Keratinocyte (primary cell): Measurements from ENCODE around the gene COTL1. TPM values are rescaled to one million over a fixed set of nuclear protein-coding genes. Genes with fewer than 3 reads are reported as not detected.

Source experiments
- DNase-seq: peaks from one replicate; pipeline ENCODE4 v3.0.0-alpha.2; 2011; ENCODE audit warnings: low read depth, missing footprints, low spot score
- FAIRE-seq: peaks from 2 replicates; lab custom pipeline; 2011; peaks lifted over from hg19 to GRCh38; lab: Jason Lieb, UNC
- H2AFZ ChIP-seq: 2 replicates; pipeline ENCODE4 v1.6.0; 2012; ENCODE audit warnings: low read length, control low read depth, inconsistent platforms; ENCODE audit not compliant: control insufficient read depth
- H3K27ac ChIP-seq: 2 replicates; pipeline ENCODE4 v1.5.1; 2011; ENCODE audit warnings: low read length; ENCODE audit not compliant: control insufficient read depth, insufficient read depth
- H3K27me3 ChIP-seq: 3 replicates; pipeline ENCODE4 v1.6.0; 2011; ENCODE audit warnings: low read length; ENCODE audit not compliant: control insufficient read depth, insufficient read depth; ENCODE audit errors: extremely low read depth
- H3K36me3 ChIP-seq, 2 experiments: 2 replicates in 1 of 2; 3 replicates in 1 of 2; pipeline ENCODE4 v1.5.1; 2011; ENCODE audit warnings: low read length in 2 of 2, mild to moderate bottlenecking in 1 of 2; ENCODE audit not compliant: control insufficient read depth in 2 of 2, insufficient read depth in 2 of 2; ENCODE audit errors: extremely low read depth in 1 of 2
- H3K4me1 ChIP-seq: 3 replicates; pipeline ENCODE4 v1.5.1; 2011; ENCODE audit warnings: low read length; ENCODE audit not compliant: control insufficient read depth, insufficient read depth; ENCODE audit errors: extremely low read depth
- H3K4me2 ChIP-seq: 3 replicates; pipeline ENCODE4 v1.6.0; 2011; ENCODE audit warnings: low read depth, low read length; ENCODE audit not compliant: control insufficient read depth, insufficient read depth; ENCODE audit errors: extremely low read depth
- H3K4me3 ChIP-seq, 3 experiments: fragments of 200-600 bp in 1 of 3; sonication (generic) in 1 of 3; 2 replicates in 2 of 3; 3 replicates in 1 of 3; pipeline ENCODE4 v1.5.1; 2011 to 2016; ENCODE audit warnings: low read length in 3 of 3, mild to moderate bottlenecking in 3 of 3, control low read depth in 2 of 3, inconsistent platforms in 1 of 3, low read depth in 1 of 3, mixed read lengths in 1 of 3, mixed run types in 1 of 3, moderate library complexity in 1 of 3; ENCODE audit not compliant: control insufficient read depth in 2 of 3, insufficient read depth in 2 of 3; ENCODE audit errors: extremely low read depth in 1 of 3
- H3K79me2 ChIP-seq: 2 replicates; pipeline ENCODE4 v1.6.0; 2012; ENCODE audit warnings: low read length; ENCODE audit not compliant: control insufficient read depth, insufficient read depth
- H3K9ac ChIP-seq: 3 replicates; pipeline ENCODE4 v1.6.0; 2011; ENCODE audit warnings: low read length; ENCODE audit not compliant: control insufficient read depth, insufficient read depth; ENCODE audit errors: extremely low read depth
- H3K9me1 ChIP-seq: 3 replicates; pipeline ENCODE4 v1.6.0; 2011; ENCODE audit warnings: low read length; ENCODE audit not compliant: control insufficient read depth, insufficient read depth; ENCODE audit errors: extremely low read depth
- H3K9me3 ChIP-seq: 2 replicates; pipeline ENCODE4 v1.5.1; 2012; ENCODE audit warnings: low read depth, low read length; ENCODE audit not compliant: control insufficient read depth
- H4K20me1 ChIP-seq: 3 replicates; pipeline ENCODE4 v1.6.0; 2011; ENCODE audit warnings: low read length; ENCODE audit not compliant: control insufficient read depth, insufficient read depth; ENCODE audit errors: extremely low read depth
- EZH2 ChIP-seq: IDR thresholded peaks from one replicate; pipeline ENCODE4 v1.6.1; 2012; ENCODE audit warnings: inconsistent platforms, mild to moderate bottlenecking, low read length, moderate library complexity
- dilution Hi-C: fragments of 300-500 bp; cut with MboI; formaldehyde crosslinking; loops from one replicate; pipeline ENCODE4 v1.7.0; 2020; ENCODE audit warnings: low sequenced_read_pairs; ENCODE audit not compliant: extremely low pct_ligation_motif_present
- polyA plus RNA-seq, 5 experiments: library from polyadenylated mRNA; depleted of rRNA in 3 of 5; stranded (reverse) in 3 of 5; stranded (forward) in 1 of 5; unstranded in 1 of 5; fragments of >200 nt; gene quantifications; 1 replicate in 1 of 5; 2 replicates in 3 of 5; 3 replicates in 1 of 5; pipeline versions ENCODE4 v1.2.1 to v1.2.3, GENCODE V29; 2011 to 2012; ENCODE audit warnings: missing spikeins in 2 of 5, low read depth in 1 of 5, low replicate concordance in 1 of 5
- TF ChIP-seq, protein P1 (sequence below), 3 experiments: IDR thresholded peaks in 1 of 3; conservative IDR thresholded peaks in 1 of 3; optimal IDR thresholded peaks in 1 of 3; 2 replicates in 2 of 3; 3 replicates in 1 of 3; pipeline versions ENCODE3 to v1.5.1; 2011; ENCODE audit warnings: low read length in 3 of 3, mild to moderate bottlenecking in 3 of 3, moderate library complexity in 2 of 3, control low read depth in 1 of 3, inconsistent platforms in 1 of 3; ENCODE audit not compliant: insufficient read depth in 2 of 3; ENCODE audit errors: extremely low read depth in 1 of 3

Gene COTL1
- polyA plus RNA-seq, 1 donor (not counting 4 experiments of a cell fraction or from before 2014, with no cell fraction given): 116 TPM

DNA sequence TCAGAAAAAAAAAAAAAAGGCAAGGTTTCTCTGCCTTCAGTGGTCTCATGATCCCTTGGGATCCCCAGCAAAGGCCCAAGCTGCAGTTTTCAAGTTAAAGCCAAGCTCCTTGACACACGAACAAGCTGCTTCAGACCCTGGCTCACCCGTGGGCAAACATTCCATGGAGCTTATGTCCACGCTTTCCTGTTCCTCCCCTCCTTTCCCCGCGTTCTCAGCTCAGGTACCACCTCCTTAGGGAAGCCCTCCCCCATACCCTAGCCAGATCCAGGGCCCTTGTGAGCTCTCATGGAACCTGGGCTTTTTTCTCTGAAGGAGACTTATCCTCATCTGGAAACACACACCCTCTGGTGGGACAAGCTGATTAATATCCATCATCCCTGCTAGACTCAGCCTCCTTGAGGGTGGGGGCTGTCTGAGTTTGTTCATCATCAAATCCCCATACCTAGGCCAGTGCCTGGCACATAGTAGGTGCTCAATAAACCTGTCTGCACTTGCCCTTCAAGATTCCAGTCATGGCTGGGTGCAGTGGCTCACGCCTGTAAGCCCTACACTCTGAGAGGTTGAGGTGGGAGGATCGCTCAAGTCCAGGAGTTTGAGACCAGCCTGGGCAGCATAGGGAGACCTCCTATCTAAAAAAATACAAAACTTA lies 54.7 kb downstream of the COTL1 start:
- Histone ChIP-seq H3K36me3 (peaks cover 13 to 17% of the 10 kb centered on the region in 2 experiments), H3K9ac (no peak overlapping the region), H4K20me1 (peaks cover 12% of the 10 kb centered on the region), H3K4me3 (no peak overlapping the region), H3K27me3 (no peaks in the 10 kb centered on the region), H2AFZ (no peak overlapping the region), H3K79me2 (peaks cover 5% of the 10 kb centered on the region), H3K4me1 (peaks cover 4% of the 10 kb centered on the region), H3K9me1 (peaks cover 2% of the 10 kb centered on the region), H3K4me2 (no peak overlapping the region), H3K9me3 (no peaks in the 10 kb centered on the region), H3K27ac (no peak overlapping the region)
- no peak for FAIRE-seq
- TF ChIP-seq EZH2: no peak
- TF ChIP-seq, protein P1, sequence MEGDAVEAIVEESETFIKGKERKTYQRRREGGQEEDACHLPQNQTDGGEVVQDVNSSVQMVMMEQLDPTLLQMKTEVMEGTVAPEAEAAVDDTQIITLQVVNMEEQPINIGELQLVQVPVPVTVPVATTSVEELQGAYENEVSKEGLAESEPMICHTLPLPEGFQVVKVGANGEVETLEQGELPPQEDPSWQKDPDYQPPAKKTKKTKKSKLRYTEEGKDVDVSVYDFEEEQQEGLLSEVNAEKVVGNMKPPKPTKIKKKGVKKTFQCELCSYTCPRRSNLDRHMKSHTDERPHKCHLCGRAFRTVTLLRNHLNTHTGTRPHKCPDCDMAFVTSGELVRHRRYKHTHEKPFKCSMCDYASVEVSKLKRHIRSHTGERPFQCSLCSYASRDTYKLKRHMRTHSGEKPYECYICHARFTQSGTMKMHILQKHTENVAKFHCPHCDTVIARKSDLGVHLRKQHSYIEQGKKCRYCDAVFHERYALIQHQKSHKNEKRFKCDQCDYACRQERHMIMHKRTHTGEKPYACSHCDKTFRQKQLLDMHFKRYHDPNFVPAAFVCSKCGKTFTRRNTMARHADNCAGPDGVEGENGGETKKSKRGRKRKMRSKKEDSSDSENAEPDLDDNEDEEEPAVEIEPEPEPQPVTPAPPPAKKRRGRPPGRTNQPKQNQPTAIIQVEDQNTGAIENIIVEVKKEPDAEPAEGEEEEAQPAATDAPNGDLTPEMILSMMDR (optimal IDR thresholded peaks at IDR 0.05 in 1 of 3, IDR thresholded peaks at IDR 0.05 in 1 of 3, conservative IDR thresholded peaks at IDR 0.05 in 1 of 3; ENCODE audit: extremely low read depth in 1 of 3, insufficient read depth in 2 of 3, low read length in 3 of 3): no peak
- dilution Hi-C loops: no loop called here
- no peak for DNase-seq

DNA sequence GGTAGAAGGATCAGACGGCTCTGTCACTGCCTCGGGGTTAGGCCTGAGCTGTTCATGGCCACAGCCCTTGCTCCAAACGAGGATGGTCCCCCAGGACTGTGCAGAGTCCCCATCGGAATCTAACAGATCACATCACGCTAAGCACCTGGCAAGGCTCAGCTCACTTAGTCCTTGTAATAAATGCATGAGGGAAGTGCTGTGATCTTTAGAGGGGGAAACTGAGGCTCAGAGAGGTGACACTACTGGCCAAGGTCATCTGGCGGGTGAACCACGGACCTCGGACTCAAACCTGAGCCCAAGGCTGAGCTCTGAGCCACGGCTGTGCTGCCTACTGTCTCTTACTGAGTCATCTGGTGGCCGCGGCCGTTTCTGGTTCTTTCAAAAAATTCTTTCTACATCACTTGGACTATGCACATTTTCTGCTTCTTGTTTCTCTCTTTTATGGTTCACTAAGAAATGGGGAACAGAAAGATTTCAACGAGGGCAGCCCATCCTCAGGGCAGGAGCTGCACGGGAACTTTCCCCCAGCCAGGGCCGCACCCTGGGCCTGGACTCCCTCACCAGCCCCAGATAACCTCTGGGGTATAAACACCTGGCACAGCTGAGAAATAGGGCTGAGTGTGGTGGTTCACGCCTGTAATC lies 55.6 kb downstream of the COTL1 start:
- peaks cover 12 to 16% of the 10 kb centered on the region in 2 experiments for H3K36me3 ChIP-seq
- H3K4me1 ChIP-seq: peaks cover 4% of the 10 kb centered on the region
- no peak for DNase-seq
- H3K9me3 ChIP-seq: no peaks in the 10 kb centered on the region
- H3K9me1 ChIP-seq: peaks cover 2% of the 10 kb centered on the region
- peaks cover 8% of the 10 kb centered on the region for H4K20me1 ChIP-seq
- FAIRE-seq: no peak
- H3K4me3 ChIP-seq: no peak overlapping the region
- dilution Hi-C loops: no loop called here
- H2AFZ ChIP-seq: no peak overlapping the region
- H3K9ac ChIP-seq: no peak overlapping the region
- H3K79me2 ChIP-seq: peaks cover 1% of the 10 kb centered on the region
- no peaks in the 10 kb centered on the region for H3K27me3 ChIP-seq
- no peak overlapping the region for H3K4me2 ChIP-seq
- TF ChIP-seq, protein P1 (optimal IDR thresholded peaks at IDR 0.05 in 1 of 3, IDR thresholded peaks at IDR 0.05 in 1 of 3, conservative IDR thresholded peaks at IDR 0.05 in 1 of 3; ENCODE audit: extremely low read depth in 1 of 3, insufficient read depth in 2 of 3, low read length in 3 of 3): no peak
- no peak for TF ChIP-seq EZH2
- H3K27ac ChIP-seq: no peak overlapping the region
